SK-MEL-5 (cell line): ENCODE measurements around the gene GTF2A1L. TPM values are rescaled to one million over a fixed set of nuclear protein-coding genes. Genes with fewer than 3 reads are reported as not detected.
"Not testable (repeated sequence)": the region's sequence is repeated elsewhere in the genome, so short reads cannot be mapped to it uniquely, and the experiment has no call there.

Experiments used
- DNase-seq: peaks from one replicate; pipeline ENCODE4 v3.0.0-alpha.2; 2016; ENCODE audit warnings: low read depth, low spot score
- in situ Hi-C: cut with HindIII; loops from 2 replicates; pipeline ENCODE4 v1.10.0; 2016; ENCODE audit warnings: low sequenced_read_pairs, high pct_unique_total_duplicates, low pct_unique_long_range_greater_than_20kb
- total RNA-seq: library from RNA; depleted of rRNA; stranded (reverse); fragments of >200 nt; shearing (Covaris generic); gene quantifications from 2 replicates; pipeline ENCODE4 v1.2.3, GENCODE V29; 2014

Gene GTF2A1L
- total RNA-seq, 1 experiment from 2014 or later = not detected

DNA sequence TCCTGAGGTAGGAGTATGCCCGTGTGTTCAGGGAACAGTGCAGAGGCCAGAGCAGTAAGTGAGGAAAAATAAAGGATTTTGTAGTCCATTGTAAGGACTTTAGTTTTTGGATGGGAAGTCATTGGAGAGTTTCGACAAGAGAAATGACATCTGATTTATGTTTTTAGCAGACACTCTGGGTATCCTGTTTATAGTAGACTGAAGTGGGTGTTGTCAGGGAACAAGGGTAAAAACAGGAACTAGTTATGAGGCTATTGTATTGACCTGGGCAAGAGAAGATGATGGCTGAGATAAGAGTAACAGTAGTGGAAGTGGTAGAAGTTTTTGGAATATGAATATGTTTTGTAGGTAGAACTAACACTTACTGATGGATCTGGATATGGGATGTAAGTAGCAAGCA is 59.8 kb downstream of the GTF2A1L start:
- DNase-seq = no peak
- in situ Hi-C loops = no loop called here

DNA sequence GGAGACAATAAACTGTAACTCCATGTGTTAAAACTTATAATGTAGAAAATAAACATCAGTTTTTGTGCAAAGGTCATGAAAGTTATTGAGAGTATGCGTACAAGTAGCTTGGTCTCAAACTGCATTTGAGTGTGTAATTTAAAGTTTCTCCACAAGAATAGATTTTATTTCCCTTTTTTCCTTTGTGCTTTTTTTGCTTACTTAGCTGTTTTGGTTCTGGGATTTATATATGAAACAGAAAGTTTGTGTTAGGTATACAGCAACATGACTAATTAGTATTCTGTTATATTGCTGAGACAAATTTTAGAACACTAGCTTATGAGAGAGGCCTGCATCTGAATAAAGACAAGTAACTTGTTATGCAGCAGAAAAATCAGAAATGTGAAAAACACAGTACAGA is 67.5 kb downstream of the GTF2A1L start:
- in situ Hi-C loops = no loop called here
- DNase-seq = no peak

- no peak for DNase-seq
- in situ Hi-C loops = no loop called here
These were observed 74.5 kb downstream of the GTF2A1L start for GRCh38 chr2:48691935-48692691.

DNA sequence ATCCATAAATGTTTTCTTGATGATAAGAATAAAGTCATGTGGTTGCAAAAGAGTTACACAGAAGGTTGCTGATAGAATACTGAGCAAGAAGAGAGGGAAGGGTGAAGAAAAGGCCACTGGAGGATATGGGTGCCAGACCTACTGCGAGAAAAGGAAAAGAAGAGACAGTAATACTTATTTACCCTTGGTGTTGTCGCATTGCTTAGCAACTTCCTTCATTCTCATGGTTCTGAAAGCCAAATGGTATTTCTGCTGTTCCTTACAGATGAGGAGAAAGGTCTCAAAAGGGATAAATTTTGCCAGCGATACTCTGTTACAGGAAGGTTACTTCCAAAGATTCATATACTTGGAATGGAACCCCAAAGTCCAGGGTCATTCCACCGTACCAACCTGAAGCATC is 75.4 kb downstream of the GTF2A1L start:
- in situ Hi-C loops = no loop called here
- no peak for DNase-seq

DNA sequence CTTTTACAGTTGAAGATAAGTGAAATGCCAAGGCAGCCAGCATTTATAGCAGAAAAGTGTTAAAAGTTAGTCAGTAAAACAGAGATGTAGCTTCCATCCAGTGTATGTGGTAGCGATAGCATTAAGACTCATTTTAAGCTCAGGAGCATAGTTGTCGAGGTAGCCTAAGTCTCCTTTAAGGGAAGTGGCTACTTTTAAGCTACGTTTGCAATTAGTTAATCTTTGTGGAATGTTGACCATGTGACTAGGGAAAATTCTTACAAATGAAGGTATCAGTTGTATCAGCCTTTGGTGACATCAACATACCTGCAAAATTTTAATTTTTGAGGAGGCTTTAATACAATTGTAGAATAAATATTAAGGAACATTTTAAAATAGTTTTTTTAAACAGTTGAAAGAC is 76.0 kb downstream of the GTF2A1L start:
- in situ Hi-C loops = no loop called here
- DNase-seq = no peak

DNA sequence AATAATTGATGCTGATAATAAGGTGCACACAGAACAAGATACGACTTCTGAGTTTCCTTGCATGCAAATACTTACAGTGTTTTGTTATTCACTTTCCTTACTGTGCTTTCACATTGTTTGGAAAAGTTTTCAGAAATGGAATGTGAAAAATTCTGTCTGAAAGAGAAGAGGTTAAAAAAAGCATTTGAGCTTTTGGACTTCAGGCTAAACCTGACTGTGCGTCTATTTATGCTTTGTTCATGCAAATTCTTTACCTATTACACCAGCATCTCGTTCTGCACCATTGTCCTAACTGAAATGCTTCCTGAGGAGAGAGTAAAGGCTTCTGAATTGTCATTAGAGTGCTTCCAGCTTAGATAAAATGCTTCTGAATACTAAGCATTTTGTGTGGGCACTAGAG is 76.5 kb downstream of the GTF2A1L start:
- in situ Hi-C loops = no loop called here
- no peak for DNase-seq

GRCh38 chr2:48695991-48696390 is 78.3 kb downstream of the GTF2A1L start:
- in situ Hi-C loops = no loop called here
- DNase-seq = no peak

DNA sequence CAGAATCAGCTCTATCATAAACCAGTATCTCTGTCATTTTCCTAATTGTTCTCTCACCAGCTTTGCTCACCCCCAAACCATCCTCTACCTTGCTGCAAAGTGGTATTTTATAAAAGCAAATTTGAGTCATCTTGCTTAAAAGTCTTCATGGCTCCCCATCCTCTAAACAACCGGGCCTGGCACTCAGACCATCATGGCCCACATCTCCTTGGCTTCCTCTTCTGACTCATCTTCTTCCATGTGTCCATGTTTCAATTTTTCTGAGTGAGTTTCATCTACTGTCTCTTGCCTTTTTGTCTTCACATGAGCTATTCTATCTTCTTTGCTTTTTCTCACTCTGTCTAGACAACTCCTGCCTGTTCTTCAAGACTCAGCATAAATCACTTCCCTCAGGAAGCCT is 79.2 kb downstream of the GTF2A1L start:
- in situ Hi-C loops = no loop called here
- DNase-seq = no peak

DNA sequence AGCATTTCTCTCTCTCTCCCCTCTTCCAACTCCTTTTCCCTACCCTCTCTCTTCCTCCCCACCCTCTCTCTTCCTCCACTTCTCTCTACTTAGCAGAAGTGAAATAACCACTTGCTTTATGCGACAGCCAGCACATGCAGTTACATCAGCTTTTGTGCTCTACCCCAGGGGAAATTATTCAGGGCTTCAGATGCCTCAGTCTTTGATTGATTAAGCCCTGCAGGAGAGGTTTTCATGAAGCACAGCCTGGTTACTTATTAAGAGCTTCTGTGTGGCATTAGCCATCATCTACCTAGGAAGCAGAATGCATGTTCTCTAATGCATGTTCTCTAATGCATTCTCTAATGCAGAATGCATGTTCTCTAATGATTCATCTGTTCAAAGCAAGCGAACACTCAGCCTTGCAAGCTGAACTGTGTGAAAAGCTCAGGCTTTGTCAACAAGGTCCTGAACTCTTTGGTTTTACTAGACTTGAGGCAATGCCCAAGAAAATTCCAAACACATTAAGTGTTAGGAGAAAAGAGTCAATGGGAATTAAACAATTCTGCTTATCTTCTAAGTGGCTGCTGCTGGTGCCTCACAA is 81.8 kb downstream of the GTF2A1L start:
- in situ Hi-C loops = no loop called here
- DNase-seq = no peak

DNA sequence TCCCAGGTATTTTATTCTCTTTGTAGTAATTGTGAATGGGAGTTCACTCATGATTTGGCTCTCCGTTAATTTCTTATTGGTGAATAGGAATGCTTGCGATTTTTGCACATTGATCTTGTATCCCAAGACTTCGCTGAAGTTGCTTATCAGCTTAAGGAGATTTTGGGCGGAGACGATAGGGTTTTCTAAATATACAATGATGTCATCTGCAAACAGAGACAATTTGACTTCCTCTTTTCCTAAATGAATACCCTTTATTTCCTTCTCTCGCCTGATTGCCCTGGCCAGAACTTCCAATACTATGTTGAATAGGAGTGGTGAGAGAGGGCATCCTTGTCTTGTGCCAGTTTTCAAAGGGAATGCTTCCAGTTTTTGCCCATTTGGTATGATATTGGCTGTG is 86.0 kb downstream of the GTF2A1L start:
- DNase-seq, in situ Hi-C loops: not testable (repeated sequence)

- DNase-seq = no peak
- in situ Hi-C loops = no loop called here
These were observed 89.8 kb downstream of the GTF2A1L start for GRCh38 chr2:48707466-48707865.

- no peak for DNase-seq
- in situ Hi-C loops = no loop called here
These were observed 91.7 kb downstream of the GTF2A1L start for GRCh38 chr2:48709096-48710034.

GRCh38 chr2:48711343-48711742 is 93.7 kb downstream of the GTF2A1L start:
- in situ Hi-C loops = no loop called here
- no peak for DNase-seq

- DNase-seq = no peak
- in situ Hi-C loops = no loop called here
These were observed 94.5 kb downstream of the GTF2A1L start for GRCh38 chr2:48712151-48712550.

DNA sequence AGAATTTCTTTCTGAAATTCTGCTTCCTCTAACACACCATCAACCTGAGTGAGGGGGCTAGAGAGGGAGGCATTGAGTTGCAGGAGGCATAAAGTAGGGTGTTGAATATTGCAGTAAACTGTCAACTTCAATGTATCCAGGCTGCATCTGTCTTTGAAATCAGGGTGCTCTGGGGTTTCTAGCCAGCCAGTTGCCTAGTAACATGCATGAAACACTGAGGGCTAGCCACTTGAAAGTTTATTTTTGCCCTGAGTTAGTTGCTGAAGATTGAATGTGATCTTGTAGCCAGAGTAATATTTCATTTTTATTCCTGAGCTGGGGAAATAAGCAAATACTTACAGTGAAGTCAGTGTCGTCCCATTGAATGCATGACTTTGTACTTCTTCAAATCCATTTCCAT is 96.0 kb downstream of the GTF2A1L start:
- in situ Hi-C loops = no loop called here
- DNase-seq = no peak

GRCh38 chr2:48714245-48714644 is 96.6 kb downstream of the GTF2A1L start:
- in situ Hi-C loops = no loop called here
- DNase-seq = no peak

DNA sequence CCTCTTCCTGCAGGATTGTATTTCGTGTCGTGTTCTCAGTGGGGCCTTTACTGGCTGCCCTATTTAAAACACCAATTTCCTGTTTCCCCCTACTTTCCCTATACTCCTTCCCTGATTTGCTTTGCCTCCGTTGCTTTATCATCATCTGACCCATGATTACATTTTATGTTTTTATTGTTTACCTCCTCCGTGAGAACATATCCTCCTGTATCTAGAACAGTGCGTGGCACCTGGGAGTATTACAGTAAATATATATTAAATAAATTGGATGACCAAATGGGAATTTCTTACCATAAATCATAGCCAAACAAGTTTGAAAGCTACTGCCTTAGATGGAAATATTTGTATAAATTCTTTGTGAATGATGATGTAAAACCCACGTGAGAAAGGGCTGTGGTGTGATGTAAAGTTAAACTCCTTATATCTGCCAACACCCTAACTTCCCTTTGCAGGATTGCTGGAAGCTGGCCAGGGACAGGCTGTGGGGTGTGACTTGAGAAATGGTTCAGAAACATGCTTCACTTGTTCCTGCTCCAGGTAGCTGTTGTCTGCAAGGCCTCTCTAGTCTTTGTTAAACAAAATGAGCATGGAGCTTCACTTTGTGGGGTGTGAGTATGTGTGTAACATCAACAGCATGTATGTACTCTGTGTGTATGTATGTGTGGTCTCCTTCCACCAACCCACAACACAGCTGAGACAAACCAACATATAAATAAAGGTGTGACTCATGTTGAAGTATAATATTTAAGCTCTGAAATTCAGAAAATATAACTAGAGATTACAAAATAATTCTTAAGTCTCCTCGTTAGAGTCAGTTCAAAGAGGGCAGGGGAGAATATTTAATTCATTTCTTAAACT is 97.6 kb downstream of the GTF2A1L start:
- DNase-seq = no peak

GRCh38 chr2:48715956-48716355 is 98.3 kb downstream of the GTF2A1L start:
- in situ Hi-C loops = no loop called here
- DNase-seq = no peak

More for the DNA sequence above, 97.6 kb downstream of the GTF2A1L start:
- in situ Hi-C loops = no loop called here
